ENCODE results near the gene ZSWIM3.

Gene ZSWIM3

GRCh38 chr20:45910670-45911485 lies 53.5 kb downstream of the ZSWIM3 start:
- peak; percentile 98 for DNase-seq

- DNase-seq = peak; percentile 28
These were observed 54.3 kb downstream of the ZSWIM3 start, which contains the start of gene PLTP for GRCh38 chr20:45911486-45912343. Gene PLTP (minus strand): TSS chr20:45912155. CDS start chr20:45911452, 703 bp downstream.

- no peak for DNase-seq
These were observed 54.9 kb downstream of the ZSWIM3 start for GRCh38 chr20:45912344-45912682.

- DNase-seq = no peak
These were observed 55.7 kb downstream of the ZSWIM3 start for GRCh38 chr20:45913116-45913515.

GRCh38 chr20:45917790-45918141 lies 60.4 kb downstream of the ZSWIM3 start:
- no peak for DNase-seq

GRCh38 chr20:45918182-45918737 lies 60.8 kb downstream of the ZSWIM3 start:
- DNase-seq = no peak

- DNase-seq = no peak
These were observed 61.5 kb downstream of the ZSWIM3 start for GRCh38 chr20:45918779-45919537.

GRCh38 chr20:45919542-45920399 lies 62.4 kb downstream of the ZSWIM3 start:
- no peak for DNase-seq

- no peak for DNase-seq
These were observed 63.3 kb downstream of the ZSWIM3 start for GRCh38 chr20:45920462-45921336.

- no peak for DNase-seq
These were observed 64.1 kb downstream of the ZSWIM3 start for GRCh38 chr20:45921337-45922189.

GRCh38 chr20:45924391-45925261 lies 67.2 kb downstream of the ZSWIM3 start:
- no peak for DNase-seq

- DNase-seq = no peak
These were observed 68.5 kb downstream of the ZSWIM3 start for GRCh38 chr20:45925821-45926506.

- no peak for DNase-seq
These were observed 69.3 kb downstream of the ZSWIM3 start for GRCh38 chr20:45926731-45927070.

- DNase-seq = no peak
These were observed 69.9 kb downstream of the ZSWIM3 start for GRCh38 chr20:45927071-45927878.
